Stimulated activated naive CD8-positive, alpha-beta T cell treated with anti-CD3 and anti-CD28 coated beads, Interleukin-15, amount 100 ng/mL, for 72 hours (primary cell): ENCODE data around the gene PFKP.
"Not testable (repeated sequence)": the region's sequence is repeated elsewhere in the genome, so short reads cannot be mapped to it uniquely, and the experiment has no call there.

Source experiments
- ATAC-seq: fragments of 150-1000 bp; cut with Tn5 transposase; 2 replicates; pipeline ENCODE4 v1.10.0; 2021; ENCODE audit warnings: mild to moderate bottlenecking, moderate library complexity
- DNase-seq, 2 donors: peaks; one replicate each; pipeline ENCODE4 v3.0.0; 2021 to 2022
- H3K27ac Mint-ChIP-seq, 2 donors: one replicate each; pipeline ENCODE4 v1.8.0; 2022; ENCODE audit warnings: mild to moderate bottlenecking in 2 of 2, mixed read lengths in 2 of 2, moderate library complexity in 2 of 2
- H3K27me3 Mint-ChIP-seq: one replicate; pipeline ENCODE4 v1.8.0; 2022; ENCODE audit warnings: mixed read lengths
- H3K4me1 Mint-ChIP-seq: one replicate; pipeline ENCODE4 v1.8.0; 2022; ENCODE audit warnings: mild to moderate bottlenecking, mixed read lengths
- H3K4me3 Mint-ChIP-seq, 2 donors: one replicate each; pipeline ENCODE4 v1.8.0; 2022; ENCODE audit warnings: mild to moderate bottlenecking in 2 of 2, mixed read lengths in 2 of 2, moderate library complexity in 1 of 2
- H3K9me3 Mint-ChIP-seq, 2 donors: one replicate each; pipeline ENCODE4 v1.8.0; 2022; ENCODE audit warnings: mixed read lengths in 2 of 2

PFKP gene

GRCh38 chr10:3096149-3096548 is 28.8 kb downstream of the PFKP start:
- Mint-ChIP-seq H3K4me1 (peaks cover 60% of the 10 kb centered on the region), H3K27ac (peak overlapping the region in 1 of 2 donors; percentile 45), H3K4me3 (peak overlapping the region in 1 of 2 donors; percentile 54), H3K27me3 (no peaks in the 10 kb centered on the region), H3K9me3 (no peaks in the 10 kb centered on the region)
- ATAC-seq (no peak), DNase-seq (no peak)

- Mint-ChIP-seq H3K27me3 (no peaks in the 10 kb centered on the region), H3K4me3 (no peak overlapping the region), H3K9me3 (no peaks in the 10 kb centered on the region), H3K27ac (peak overlapping the region; percentile 45 to 47), H3K4me1 (peaks cover 50% of the 10 kb centered on the region)
- ATAC-seq, result no peak
- DNase-seq, result no peak
Measured at GRCh38 chr10:3097160-3097559, 29.8 kb downstream of the PFKP start.

- Mint-ChIP-seq H3K27ac (no peak overlapping the region), H3K9me3 (no peaks in the 10 kb centered on the region), H3K4me1 (peaks cover 35% of the 10 kb centered on the region), H3K27me3 (no peaks in the 10 kb centered on the region), H3K4me3 (no peak overlapping the region)
- DNase-seq (no peak), ATAC-seq (no peak)
Measured at GRCh38 chr10:3098689-3099088, 31.3 kb downstream of the PFKP start.

GRCh38 chr10:3099291-3100092 is 32.1 kb downstream of the PFKP start:
- ATAC-seq, result no peak
- no peak for DNase-seq
- H3K4me3 Mint-ChIP-seq, result no peak overlapping the region

GRCh38 chr10:3100093-3100792 is 32.9 kb downstream of the PFKP start:
- Mint-ChIP-seq H3K4me1 (peaks cover 19% of the 10 kb centered on the region), H3K4me3 (no peak overlapping the region), H3K27me3 (no peaks in the 10 kb centered on the region), H3K9me3 (no peaks in the 10 kb centered on the region), H3K27ac (no peak overlapping the region)
- no peak for DNase-seq
- no peak for ATAC-seq

More at GRCh38 chr10:3099291-3100092, 32.1 kb downstream of the PFKP start:
- Mint-ChIP-seq H3K27ac (peak overlapping the region in 1 of 2 donors; percentile 39), H3K27me3 (no peaks in the 10 kb centered on the region), H3K9me3 (no peaks in the 10 kb centered on the region), H3K4me1 (peaks cover 27% of the 10 kb centered on the region)

GRCh38 chr10:3100856-3101640 is 33.7 kb downstream of the PFKP start:
- Mint-ChIP-seq H3K4me3 (no peak overlapping the region), H3K9me3 (no peaks in the 10 kb centered on the region), H3K27me3 (no peaks in the 10 kb centered on the region), H3K27ac (no peak overlapping the region), H3K4me1 (peaks cover 11% of the 10 kb centered on the region)
- DNase-seq (no peak), ATAC-seq (no peak)

GRCh38 chr10:3102720-3103427 is 35.5 kb downstream of the PFKP start:
- Mint-ChIP-seq H3K27me3 (no peaks in the 10 kb centered on the region), H3K9me3 (no peaks in the 10 kb centered on the region), H3K27ac (no peak overlapping the region), H3K4me1 (no peaks in the 10 kb centered on the region), H3K4me3 (no peak overlapping the region)
- ATAC-seq (no peak), DNase-seq (no peak)

- H3K4me3 Mint-ChIP-seq, result no peak overlapping the region
- no peaks in the 10 kb centered on the region for H3K9me3 Mint-ChIP-seq
- ATAC-seq (no peak), DNase-seq (no peak)
- H3K27me3 Mint-ChIP-seq, result no peaks in the 10 kb centered on the region
- H3K4me1 Mint-ChIP-seq, result no peaks in the 10 kb centered on the region
- no peak overlapping the region for H3K27ac Mint-ChIP-seq
Measured at GRCh38 chr10:3103646-3104045, 36.3 kb downstream of the PFKP start.

- H3K27me3 Mint-ChIP-seq, result no peaks in the 10 kb centered on the region
- ATAC-seq (no peak), DNase-seq (no peak)
- no peak overlapping the region for H3K4me3 Mint-ChIP-seq
- no peaks in the 10 kb centered on the region for H3K9me3 Mint-ChIP-seq
- no peak overlapping the region for H3K27ac Mint-ChIP-seq
- H3K4me1 Mint-ChIP-seq, result no peaks in the 10 kb centered on the region
Measured at GRCh38 chr10:3104251-3104918, 37.0 kb downstream of the PFKP start.

- DNase-seq (no peak), ATAC-seq (no peak)
- no peaks in the 10 kb centered on the region for H3K9me3 Mint-ChIP-seq
- no peak overlapping the region for H3K27ac Mint-ChIP-seq
- no peak overlapping the region for H3K4me3 Mint-ChIP-seq
- no peaks in the 10 kb centered on the region for H3K27me3 Mint-ChIP-seq
- no peaks in the 10 kb centered on the region for H3K4me1 Mint-ChIP-seq
Measured at GRCh38 chr10:3105166-3105565, 37.8 kb downstream of the PFKP start.

GRCh38 chr10:3105905-3106304 is 38.6 kb downstream of the PFKP start:
- ATAC-seq, result peak; percentile 7
- no peak for DNase-seq
- Mint-ChIP-seq H3K4me1 (no peaks in the 10 kb centered on the region), H3K9me3 (no peaks in the 10 kb centered on the region), H3K4me3 (no peak overlapping the region), H3K27me3 (no peaks in the 10 kb centered on the region), H3K27ac (peak overlapping the region in 1 of 2 donors; percentile 50)

GRCh38 chr10:3106328-3106727 is 39.0 kb downstream of the PFKP start:
- H3K9me3 Mint-ChIP-seq, H3K27me3 Mint-ChIP-seq, H3K4me3 Mint-ChIP-seq, H3K4me1 Mint-ChIP-seq, DNase-seq, H3K27ac Mint-ChIP-seq: not testable (repeated sequence)
- ATAC-seq, result peak; percentile 63

- H3K4me3 Mint-ChIP-seq, result no peak overlapping the region
- DNase-seq (no peak), ATAC-seq (no peak)
- no peaks in the 10 kb centered on the region for H3K4me1 Mint-ChIP-seq
- H3K9me3 Mint-ChIP-seq, result no peaks in the 10 kb centered on the region
- H3K27ac Mint-ChIP-seq, result no peak overlapping the region
- no peaks in the 10 kb centered on the region for H3K27me3 Mint-ChIP-seq
Measured at GRCh38 chr10:3106928-3107425, 39.6 kb downstream of the PFKP start.

- DNase-seq (no peak), ATAC-seq (no peak)
- H3K27me3 Mint-ChIP-seq, result no peaks in the 10 kb centered on the region
- H3K9me3 Mint-ChIP-seq, result no peaks in the 10 kb centered on the region
- no peak overlapping the region for H3K4me3 Mint-ChIP-seq
- no peaks in the 10 kb centered on the region for H3K4me1 Mint-ChIP-seq
- H3K27ac Mint-ChIP-seq, result no peak overlapping the region
Measured at GRCh38 chr10:3107426-3107961, 40.1 kb downstream of the PFKP start.
